ES-I3 (cell line): ENCODE data around the gene AP2B1.

ENCODE experiments used
- H3K36me3 ChIP-seq: 2 replicates; pipeline ENCODE4 v1.6.1; 2013; ENCODE audit warnings: mild to moderate bottlenecking, low read length, control low read depth, moderate library complexity; ENCODE audit not compliant: insufficient read depth
- H3K4me1 ChIP-seq: 2 replicates; pipeline ENCODE4 v1.6.1; 2013; ENCODE audit warnings: mild to moderate bottlenecking, control low read depth, low read length; ENCODE audit not compliant: insufficient read depth
- H3K9ac ChIP-seq: 2 replicates; pipeline ENCODE4 v1.6.1; 2013; ENCODE audit warnings: low read depth, mild to moderate bottlenecking, low read length, moderate library complexity
- H3K9me3 ChIP-seq: 2 replicates; pipeline ENCODE4 v1.6.1; 2013; ENCODE audit warnings: mild to moderate bottlenecking, low read length, moderate library complexity; ENCODE audit not compliant: control insufficient read depth, insufficient read depth

Gene AP2B1

DNA sequence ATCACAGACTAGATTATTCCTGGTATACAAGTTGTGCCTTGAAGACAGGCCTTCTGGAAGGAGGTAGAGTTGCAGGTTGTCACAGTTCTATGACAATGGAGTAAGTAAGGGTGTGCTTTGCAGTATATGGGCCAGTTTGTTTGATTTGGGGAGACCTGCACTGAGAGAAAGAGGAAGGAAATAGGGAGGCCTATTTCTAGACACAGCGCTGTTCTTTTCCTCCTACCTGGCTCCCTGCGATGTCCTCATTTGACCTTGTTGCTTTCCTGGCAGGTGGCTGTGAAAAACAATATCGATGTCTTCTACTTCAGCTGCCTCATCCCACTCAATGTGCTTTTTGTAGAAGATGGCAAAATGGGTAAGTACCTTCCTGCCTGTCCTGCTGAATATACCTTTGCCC, 121.8 kb downstream of the AP2B1 start:
- H3K36me3 ChIP-seq: no peaks in the 10 kb centered on the region; the same call in 1 of the 2 replicates
- no peak overlapping the region for H3K9ac ChIP-seq
- H3K9me3 ChIP-seq: no peaks in the 10 kb centered on the region
- no peaks in the 10 kb centered on the region for H3K4me1 ChIP-seq

DNA sequence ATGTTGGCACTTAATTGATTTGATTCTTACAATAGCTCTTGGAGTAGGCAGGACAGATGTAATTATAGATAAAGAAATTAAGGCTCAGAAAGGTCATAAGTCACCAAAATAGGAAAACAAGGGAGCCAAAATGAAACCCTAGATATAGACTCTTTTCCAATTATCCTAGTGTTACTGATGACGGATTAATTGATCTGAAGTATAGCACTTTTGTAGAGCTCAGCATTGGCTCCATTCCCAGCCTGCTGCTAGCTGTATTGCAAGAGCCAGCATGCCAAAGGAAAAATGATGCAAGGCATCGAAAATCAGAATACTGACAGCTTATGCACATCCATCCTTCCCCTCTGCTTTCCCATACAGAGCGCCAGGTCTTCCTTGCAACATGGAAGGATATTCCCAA, 122.8 kb downstream of the AP2B1 start:
- no peaks in the 10 kb centered on the region for H3K4me1 ChIP-seq
- no peak overlapping the region for H3K9ac ChIP-seq
- H3K36me3 ChIP-seq: no peaks in the 10 kb centered on the region; the same call in 1 of the 2 replicates
- no peaks in the 10 kb centered on the region for H3K9me3 ChIP-seq

DNA sequence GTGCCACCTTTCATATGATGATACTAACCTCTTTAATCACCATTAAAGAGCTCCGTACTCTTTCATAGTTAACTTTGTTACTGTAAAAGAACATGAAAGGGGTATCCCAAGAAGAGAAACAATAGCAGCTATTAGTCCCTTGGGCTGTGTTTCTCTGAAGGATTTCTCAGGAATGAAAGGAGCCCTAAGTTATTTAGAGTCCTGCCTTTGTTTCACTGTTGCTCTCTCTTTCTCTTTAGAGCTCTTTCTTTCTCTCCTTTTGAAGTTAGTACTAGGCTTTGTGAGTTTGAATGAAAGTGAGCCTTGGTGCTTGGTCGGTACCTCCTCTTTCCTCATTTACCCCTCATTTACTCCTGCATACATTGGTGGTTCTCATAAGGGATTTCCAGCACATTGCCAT, 123.8 kb downstream of the AP2B1 start:
- Histone ChIP-seq H3K4me1 (no peaks in the 10 kb centered on the region), H3K9me3 (no peaks in the 10 kb centered on the region), H3K36me3 (no peaks in the 10 kb centered on the region; the same call in 1 of the 2 replicates), H3K9ac (no peak overlapping the region)

DNA sequence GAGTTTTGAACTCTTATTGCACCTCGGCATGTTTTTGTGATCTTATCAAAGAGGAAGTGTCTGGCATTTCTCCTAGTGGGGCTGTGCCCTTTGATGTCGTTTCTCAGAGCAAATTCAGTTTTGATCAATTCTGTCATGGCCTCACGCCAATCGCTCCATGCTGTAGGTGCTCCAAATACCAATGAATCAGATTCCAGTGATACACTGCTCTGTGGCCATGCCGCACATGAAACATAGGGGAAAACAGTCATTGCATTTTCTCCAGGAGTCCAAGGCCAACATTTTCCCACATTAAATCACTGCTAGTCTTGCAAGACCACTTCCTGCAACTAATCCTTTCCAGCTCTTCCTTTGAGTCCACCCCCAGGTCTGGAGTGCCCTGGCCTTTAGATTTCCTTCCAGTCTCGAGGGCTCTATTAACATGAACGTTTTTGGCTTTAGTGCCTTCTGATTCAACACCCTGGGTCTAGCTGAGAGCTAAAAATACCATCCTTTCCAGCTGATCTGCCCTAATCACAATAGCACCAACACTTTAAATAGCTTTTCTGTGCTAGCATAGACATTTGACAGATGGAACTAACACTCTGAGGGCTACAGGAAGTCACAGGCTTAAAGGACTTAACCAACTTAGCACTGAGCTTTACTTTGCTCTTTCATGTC, 126.1 kb downstream of the AP2B1 start:
- H3K36me3 ChIP-seq: peaks cover 5% of the 10 kb centered on the region
- H3K9me3 ChIP-seq: no peaks in the 10 kb centered on the region
- H3K4me1 ChIP-seq: no peaks in the 10 kb centered on the region
- H3K9ac ChIP-seq: no peak overlapping the region

- no peaks in the 10 kb centered on the region for H3K9me3 ChIP-seq
- no peaks in the 10 kb centered on the region for H3K4me1 ChIP-seq
- peaks cover 5% of the 10 kb centered on the region for H3K36me3 ChIP-seq
- no peak overlapping the region for H3K9ac ChIP-seq
Observed at GRCh38 chr17:35714988-35715387, 127.9 kb downstream of the AP2B1 start.

DNA sequence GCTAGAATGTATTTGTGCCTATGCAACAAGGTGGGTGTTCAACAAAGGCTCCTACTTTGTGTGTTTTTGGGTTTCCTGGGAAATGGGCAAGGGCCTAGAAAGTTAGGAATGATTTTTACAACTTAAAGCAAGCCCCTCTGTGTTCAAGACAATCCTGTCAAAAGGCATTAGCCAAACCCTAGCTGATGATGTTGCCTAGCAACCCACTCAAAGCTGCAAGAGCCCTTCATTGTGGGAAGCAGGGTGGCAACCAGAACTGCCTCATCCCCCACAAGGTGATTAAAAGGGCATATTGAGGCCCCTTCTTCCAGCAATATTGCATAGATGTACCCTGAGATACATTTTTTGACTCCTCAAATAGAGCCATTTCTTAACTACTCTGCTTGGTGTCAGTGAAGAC, 128.3 kb downstream of the AP2B1 start:
- H3K9ac ChIP-seq: no peak overlapping the region
- H3K36me3 ChIP-seq: peaks cover 5% of the 10 kb centered on the region; the same call in 1 of the 2 replicates
- no peaks in the 10 kb centered on the region for H3K4me1 ChIP-seq
- no peaks in the 10 kb centered on the region for H3K9me3 ChIP-seq

GRCh38 chr17:35716173-35716572, 129.1 kb downstream of the AP2B1 start:
- H3K4me1 ChIP-seq: no peaks in the 10 kb centered on the region
- H3K9ac ChIP-seq: no peak overlapping the region
- H3K36me3 ChIP-seq: peaks cover 5% of the 10 kb centered on the region; the same call in 1 of the 2 replicates
- H3K9me3 ChIP-seq: no peaks in the 10 kb centered on the region

GRCh38 chr17:35716897-35717465, 129.9 kb downstream of the AP2B1 start:
- Histone ChIP-seq H3K9ac (no peak overlapping the region), H3K36me3 (peaks cover 5% of the 10 kb centered on the region; the same call in 1 of the 2 replicates), H3K4me1 (no peaks in the 10 kb centered on the region), H3K9me3 (no peaks in the 10 kb centered on the region)

DNA sequence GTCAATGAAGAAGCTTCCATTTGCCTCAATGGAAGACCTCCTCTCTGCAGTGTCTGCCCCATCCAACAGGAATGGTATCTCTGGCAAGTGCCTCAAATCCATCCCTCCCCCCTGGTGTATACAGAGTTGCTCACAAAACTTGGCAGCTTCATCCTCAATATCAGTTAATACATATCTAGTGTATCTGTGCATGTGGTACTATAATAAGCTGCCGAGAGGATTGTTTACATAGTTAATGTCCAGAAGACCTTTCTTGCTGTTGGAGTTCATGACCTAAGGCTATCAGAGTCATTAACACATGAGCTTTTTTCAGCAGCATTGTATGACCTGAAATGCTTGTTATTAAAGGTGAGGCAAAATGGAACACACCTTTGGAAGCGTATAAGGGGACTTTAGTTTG, 130.4 kb downstream of the AP2B1 start:
- no peak overlapping the region for H3K9ac ChIP-seq
- H3K36me3 ChIP-seq: peaks cover 5% of the 10 kb centered on the region; the same call in 1 of the 2 replicates
- no peaks in the 10 kb centered on the region for H3K4me1 ChIP-seq
- H3K9me3 ChIP-seq: no peaks in the 10 kb centered on the region

GRCh38 chr17:35723735-35724134, 136.6 kb downstream of the AP2B1 start:
- no peak overlapping the region for H3K9ac ChIP-seq
- H3K4me1 ChIP-seq: peaks cover 10% of the 10 kb centered on the region
- peaks cover 11% of the 10 kb centered on the region for H3K36me3 ChIP-seq
- H3K9me3 ChIP-seq: no peaks in the 10 kb centered on the region

- H3K4me1 ChIP-seq: peaks cover 19% of the 10 kb centered on the region
- H3K9ac ChIP-seq: no peak overlapping the region
- peaks cover 11% of the 10 kb centered on the region for H3K36me3 ChIP-seq
- H3K9me3 ChIP-seq: no peaks in the 10 kb centered on the region
Observed at GRCh38 chr17:35725058-35725457, 137.9 kb downstream of the AP2B1 start.

DNA sequence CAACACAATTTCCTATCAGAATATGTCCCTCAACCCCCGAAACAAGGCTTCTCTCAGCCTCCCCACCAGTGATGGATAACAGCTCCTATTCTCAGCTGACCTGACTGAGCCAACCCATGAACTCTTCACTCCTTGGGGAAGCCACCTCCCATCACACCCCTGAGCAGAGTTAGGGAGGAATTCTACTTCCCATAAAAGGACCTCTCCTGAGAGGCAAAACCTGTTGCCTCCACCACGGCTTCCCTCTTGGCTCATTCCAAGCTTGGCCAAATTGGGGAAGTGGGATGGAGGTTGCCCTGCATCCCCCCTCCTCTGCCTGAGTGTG, 138.6 kb downstream of the AP2B1 start:
- Histone ChIP-seq H3K9me3 (no peaks in the 10 kb centered on the region), H3K36me3 (peaks cover 11% of the 10 kb centered on the region), H3K9ac (no peak overlapping the region), H3K4me1 (peaks cover 19% of the 10 kb centered on the region)

- H3K9ac ChIP-seq: no peak overlapping the region
- H3K4me1 ChIP-seq: peaks cover 23% of the 10 kb centered on the region
- H3K36me3 ChIP-seq: peaks cover 11% of the 10 kb centered on the region
- H3K9me3 ChIP-seq: no peaks in the 10 kb centered on the region
Observed at GRCh38 chr17:35726127-35726952, 139.2 kb downstream of the AP2B1 start.

- Histone ChIP-seq H3K4me1 (peaks cover 23% of the 10 kb centered on the region), H3K36me3 (peaks cover 11% of the 10 kb centered on the region), H3K9me3 (no peaks in the 10 kb centered on the region), H3K9ac (no peak overlapping the region)
Observed at GRCh38 chr17:35726953-35727460, 139.9 kb downstream of the AP2B1 start.
